ENCODE data around the gene PIM1.
"Not testable (repeated sequence)": the region's sequence is repeated elsewhere in the genome, so short reads cannot be mapped to it uniquely, and the experiment has no call there.

The PIM1 gene

GRCh38 chr6:37185949-37186720, 16.2 kb downstream of the PIM1 start:
- DNase-seq, result not testable (repeated sequence)

- no peak for DNase-seq
Measured at GRCh38 chr6:37187321-37188022, 17.5 kb downstream of the PIM1 start.

GRCh38 chr6:37188962-37189510, 19.1 kb downstream of the PIM1 start:
- DNase-seq, result no peak

GRCh38 chr6:37190159-37190535, 20.2 kb downstream of the PIM1 start:
- no peak for DNase-seq

- DNase-seq, result no peak
Measured at GRCh38 chr6:37192666-37193065, 22.7 kb downstream of the PIM1 start.

GRCh38 chr6:37194886-37195285, 24.9 kb downstream of the PIM1 start:
- not testable (repeated sequence) for DNase-seq

- DNase-seq, result not testable (repeated sequence)
Measured at GRCh38 chr6:37196451-37196850, 26.5 kb downstream of the PIM1 start.

GRCh38 chr6:37200085-37200484, 30.1 kb downstream of the PIM1 start:
- DNase-seq, result no peak

GRCh38 chr6:37201726-37202125, 31.8 kb downstream of the PIM1 start:
- DNase-seq, result no peak

- no peak for DNase-seq
Measured at GRCh38 chr6:37202788-37203491, 33.0 kb downstream of the PIM1 start.

- no peak for DNase-seq
Measured at GRCh38 chr6:37204014-37204751, 34.2 kb downstream of the PIM1 start.

GRCh38 chr6:37205175-37205996, 35.4 kb downstream of the PIM1 start:
- DNase-seq, result no peak

GRCh38 chr6:37205997-37206340, 36.0 kb downstream of the PIM1 start:
- no peak for DNase-seq

GRCh38 chr6:37206622-37207021, 36.7 kb downstream of the PIM1 start:
- no peak for DNase-seq

- DNase-seq, result peak in 42 of 51 donors; percentile 1 to 62 (median 35)
Measured at GRCh38 chr6:37207903-37208456, 38.0 kb downstream of the PIM1 start.

- DNase-seq, result no peak
Measured at GRCh38 chr6:37208793-37209192, 38.8 kb downstream of the PIM1 start.

- no peak for DNase-seq
Measured at GRCh38 chr6:37209461-37210205, 39.7 kb downstream of the PIM1 start.

GRCh38 chr6:37210313-37210968, 40.5 kb downstream of the PIM1 start:
- DNase-seq, result peak in 36 of 51 donors; percentile 2 to 81 (median 39)

GRCh38 chr6:37212268-37212667, 42.3 kb downstream of the PIM1 start:
- DNase-seq, result no peak

All from hypothalamus (tissue), 51 donors.